BJ (cell line): Measurements from ENCODE around the gene ZNF146. TPM values are rescaled to one million over a fixed set of nuclear protein-coding genes. Genes with fewer than 3 reads are reported as not detected.

Experiments
- CTCF ChIA-PET: fragments of 350-600 bp; formaldehyde crosslinking; extraction: SDS; loops from one replicate; lab custom pipeline; 2021; ENCODE audit warnings: antibody characterized with exemption, inconsistent platforms; lab: Yijun Ruan, JAX
- POLR2A ChIA-PET: fragments of 300-600 bp; sonication (Branson Sonifier 250); formaldehyde crosslinking; extraction: SDS; loops from one replicate; lab custom pipeline; 2021; ENCODE audit warnings: antibody characterized with exemption; lab: Charles Lee
- DNase-seq: peaks from one replicate; pipeline ENCODE4 v3.0.0-alpha.2; 2011; ENCODE audit warnings: low read depth
- H3K27me3 ChIP-seq: 2 replicates; pipeline ENCODE4 v1.6.0; 2011; ENCODE audit warnings: low read length; ENCODE audit not compliant: control insufficient read depth, insufficient read depth
- H3K36me3 ChIP-seq: 2 replicates; pipeline ENCODE4 v1.5.1; 2011; ENCODE audit warnings: low read length; ENCODE audit not compliant: control insufficient read depth, insufficient read depth
- H3K4me3 ChIP-seq: 2 replicates; pipeline ENCODE4 v1.5.1; 2011; ENCODE audit warnings: low read depth, mild to moderate bottlenecking, control low read depth, low read length
- polyA plus RNA-seq: library from polyadenylated mRNA; depleted of rRNA; stranded (reverse); fragments of >200 nt; gene quantifications from 2 replicates; pipeline ENCODE4 v1.2.3, GENCODE V29; 2011
- TF ChIP-seq, protein P1 (sequence below): IDR thresholded peaks from 2 replicates; pipeline ENCODE4 v1.5.1; 2011; ENCODE audit warnings: low read depth, mild to moderate bottlenecking, control low read depth, inconsistent platforms, low read length, moderate library complexity; ENCODE audit not compliant: insufficient read depth

ZNF146 gene
- polyA plus RNA-seq, 1 experiment: 24.3 TPM

DNA sequence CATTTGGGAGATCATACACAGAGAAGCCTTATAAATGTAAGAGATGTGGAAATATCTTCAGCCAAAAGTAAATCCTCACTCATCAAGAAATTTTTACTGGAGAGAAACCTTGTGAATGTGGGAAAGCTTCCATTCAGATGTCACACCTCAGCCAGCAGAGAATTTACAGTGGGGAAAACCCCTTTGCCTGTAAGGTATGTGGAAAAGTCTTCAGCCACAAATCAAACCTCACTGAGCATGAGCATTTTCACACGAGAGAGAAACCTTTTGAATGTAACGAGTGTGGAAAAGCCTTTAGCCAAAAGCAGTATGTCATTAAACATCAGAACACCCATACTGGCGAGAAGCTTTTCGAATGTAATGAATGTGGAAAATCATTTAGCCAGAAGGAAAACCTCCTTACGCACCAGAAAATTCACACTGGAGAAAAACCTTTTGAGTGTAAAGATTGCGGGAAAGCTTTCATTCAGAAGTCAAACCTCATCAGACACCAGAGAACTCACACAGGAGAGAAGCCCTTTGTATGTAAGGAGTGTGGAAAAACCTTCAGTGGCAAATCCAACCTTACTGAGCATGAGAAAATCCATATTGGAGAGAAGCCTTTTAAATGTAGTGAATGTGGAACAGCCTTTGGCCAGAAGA is 21.5 kb downstream of the ZNF146 start:
- H3K36me3 ChIP-seq: peaks cover 21% of the 10 kb centered on the region
- DNase-seq: no peak
- H3K27me3 ChIP-seq: no peaks in the 10 kb centered on the region
- H3K4me3 ChIP-seq: no peak overlapping the region
- POLR2A ChIA-PET: no interaction called here
- CTCF ChIA-PET: no interaction called here
- TF ChIP-seq, protein P1, sequence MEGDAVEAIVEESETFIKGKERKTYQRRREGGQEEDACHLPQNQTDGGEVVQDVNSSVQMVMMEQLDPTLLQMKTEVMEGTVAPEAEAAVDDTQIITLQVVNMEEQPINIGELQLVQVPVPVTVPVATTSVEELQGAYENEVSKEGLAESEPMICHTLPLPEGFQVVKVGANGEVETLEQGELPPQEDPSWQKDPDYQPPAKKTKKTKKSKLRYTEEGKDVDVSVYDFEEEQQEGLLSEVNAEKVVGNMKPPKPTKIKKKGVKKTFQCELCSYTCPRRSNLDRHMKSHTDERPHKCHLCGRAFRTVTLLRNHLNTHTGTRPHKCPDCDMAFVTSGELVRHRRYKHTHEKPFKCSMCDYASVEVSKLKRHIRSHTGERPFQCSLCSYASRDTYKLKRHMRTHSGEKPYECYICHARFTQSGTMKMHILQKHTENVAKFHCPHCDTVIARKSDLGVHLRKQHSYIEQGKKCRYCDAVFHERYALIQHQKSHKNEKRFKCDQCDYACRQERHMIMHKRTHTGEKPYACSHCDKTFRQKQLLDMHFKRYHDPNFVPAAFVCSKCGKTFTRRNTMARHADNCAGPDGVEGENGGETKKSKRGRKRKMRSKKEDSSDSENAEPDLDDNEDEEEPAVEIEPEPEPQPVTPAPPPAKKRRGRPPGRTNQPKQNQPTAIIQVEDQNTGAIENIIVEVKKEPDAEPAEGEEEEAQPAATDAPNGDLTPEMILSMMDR: no peak

DNA sequence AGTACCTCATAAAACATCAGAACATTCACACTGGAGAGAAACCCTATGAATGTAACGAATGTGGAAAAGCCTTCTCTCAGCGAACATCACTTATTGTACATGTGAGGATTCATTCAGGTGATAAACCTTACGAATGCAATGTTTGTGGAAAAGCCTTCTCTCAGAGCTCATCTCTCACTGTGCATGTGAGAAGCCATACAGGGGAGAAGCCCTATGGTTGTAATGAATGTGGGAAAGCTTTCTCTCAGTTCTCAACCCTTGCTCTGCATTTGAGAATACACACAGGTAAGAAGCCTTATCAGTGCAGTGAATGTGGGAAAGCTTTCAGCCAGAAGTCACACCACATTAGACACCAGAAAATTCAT is 22.0 kb downstream of the ZNF146 start:
- POLR2A ChIA-PET: no interaction called here
- TF ChIP-seq, protein P1: no peak
- H3K36me3 ChIP-seq: peaks cover 21% of the 10 kb centered on the region
- H3K27me3 ChIP-seq: no peaks in the 10 kb centered on the region
- no peak overlapping the region for H3K4me3 ChIP-seq
- CTCF ChIA-PET: no interaction called here
- no peak for DNase-seq

DNA sequence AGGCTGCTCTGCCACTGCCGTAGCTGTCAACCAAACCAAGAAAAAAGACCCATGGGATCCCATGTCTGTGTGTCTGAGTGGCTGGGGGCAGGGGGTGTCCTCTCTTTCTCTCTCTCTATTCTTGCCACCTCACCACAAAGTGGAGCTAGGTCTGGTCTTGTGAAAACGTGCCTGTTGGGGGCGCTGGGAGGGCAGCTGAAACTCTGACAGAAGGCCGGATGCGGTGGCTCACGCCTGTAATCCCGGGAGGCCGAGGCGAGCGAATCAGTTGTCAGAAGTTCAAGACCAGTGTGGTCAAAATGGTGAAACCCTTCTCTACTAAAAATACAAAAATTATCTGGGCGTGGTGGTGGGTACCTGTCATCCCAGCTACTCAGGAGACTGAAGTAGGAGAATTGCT is 29.2 kb downstream of the ZNF146 start:
- no peak for DNase-seq
- Histone ChIP-seq H3K36me3 (no peaks in the 10 kb centered on the region), H3K4me3 (no peak overlapping the region), H3K27me3 (peaks cover 3% of the 10 kb centered on the region)
- ChIA-PET CTCF (interaction anchor here (1.3 kb wide), 1 partner anchor 12 kb away, joined by 4 read pairs; no protein-coding TSS in a partner anchor), POLR2A (no interaction called here)
- TF ChIP-seq, protein P1: no peak

DNA sequence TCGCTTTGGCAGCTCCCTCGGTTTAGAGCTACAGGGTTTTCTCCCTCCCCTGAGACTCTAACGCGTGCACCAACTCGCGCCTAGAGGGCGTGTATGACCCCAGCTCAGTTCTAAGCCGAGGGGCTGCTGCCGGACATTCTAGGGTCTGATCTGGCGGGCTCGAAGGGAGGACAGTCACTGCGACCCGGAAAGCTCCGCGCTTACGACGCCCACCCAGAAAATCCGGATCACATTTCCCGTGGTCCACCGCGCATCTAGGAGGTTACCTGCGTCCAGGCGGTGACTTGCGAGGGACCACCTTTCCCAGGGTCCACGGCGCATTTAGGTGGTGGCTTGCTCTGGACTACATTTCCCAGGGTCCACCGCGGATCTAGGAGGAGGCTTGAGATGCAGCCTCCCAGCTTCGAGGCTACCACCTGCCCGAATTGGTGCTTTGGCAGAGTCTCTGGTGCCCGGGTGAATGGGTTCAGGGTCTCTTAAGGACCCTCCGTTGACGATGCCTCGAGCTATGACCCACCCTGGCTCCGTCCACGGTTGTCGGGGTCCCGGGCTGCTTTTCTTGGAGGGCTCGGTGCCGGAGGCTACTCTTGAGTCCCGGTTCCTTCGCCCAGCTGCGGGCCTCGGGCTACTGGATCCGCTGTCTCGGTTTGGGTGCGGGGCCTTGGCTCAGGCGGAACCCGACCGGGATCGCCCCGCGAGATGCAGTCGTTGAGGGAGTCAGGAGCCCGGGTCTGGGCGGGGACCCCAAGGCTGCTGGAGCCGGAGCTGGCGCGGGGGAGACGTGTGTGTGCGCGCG is 30.5 kb downstream of the ZNF146 start:
- POLR2A ChIA-PET: no interaction called here
- peak overlapping the region; percentile 3 for H3K4me3 ChIP-seq
- peaks cover 3% of the 10 kb centered on the region for H3K27me3 ChIP-seq
- no peak for DNase-seq
- no peaks in the 10 kb centered on the region for H3K36me3 ChIP-seq
- TF ChIP-seq, protein P1: no peak
- CTCF ChIA-PET: interaction anchor here (0.7 to 0.9 kb wide), 2 partner anchors 23 to 1712 kb away, joined by 3 read pairs; no protein-coding TSS in a partner anchor

DNA sequence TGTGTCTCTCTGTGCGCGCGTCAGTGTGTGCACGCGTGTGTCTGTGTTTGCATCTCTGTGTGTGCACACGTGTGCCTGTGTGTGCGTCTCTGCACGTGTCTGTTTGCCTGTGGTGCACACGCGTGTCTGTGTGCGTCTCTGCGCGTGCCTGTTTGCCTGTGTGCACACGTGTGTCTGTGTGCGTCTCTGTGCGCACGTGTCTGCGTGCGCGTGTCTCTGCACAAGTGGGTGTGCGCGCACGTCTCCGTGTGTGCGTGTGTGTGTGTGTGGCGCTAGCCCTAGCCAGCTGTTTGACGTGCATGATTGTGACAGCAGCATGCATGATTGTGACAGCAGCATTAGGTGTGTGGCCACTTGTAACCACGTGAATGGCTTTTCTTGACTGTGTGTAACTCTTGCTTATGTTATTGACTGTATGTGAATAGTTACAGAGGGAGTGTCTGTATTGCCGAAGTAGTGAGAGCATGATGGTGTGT is 31.1 kb downstream of the ZNF146 start:
- Histone ChIP-seq H3K4me3 (peak overlapping the region; percentile 3; the same call in 1 of the 2 replicates), H3K27me3 (peaks cover 3% of the 10 kb centered on the region), H3K36me3 (no peaks in the 10 kb centered on the region)
- CTCF ChIA-PET: interaction anchor here (0.7 to 0.9 kb wide), 2 partner anchors 24 to 1711 kb away, joined by 3 read pairs; no protein-coding TSS in a partner anchor
- TF ChIP-seq, protein P1: no peak
- no peak for DNase-seq
- POLR2A ChIA-PET: no interaction called here
